HL-60/S4 (cell line): ENCODE data around the gene BCAS4.
"Not testable (repeated sequence)": the region's sequence is repeated elsewhere in the genome, so short reads cannot be mapped to it uniquely, and the experiment has no call there.

Experiments
- in situ Hi-C: fragments of 300-500 bp; cut with MboI; formaldehyde crosslinking; loops from 2 replicates; pipeline ENCODE4 v1.14.3; 2022; ENCODE audit warnings: low sequenced_read_pairs

BCAS4 gene

DNA sequence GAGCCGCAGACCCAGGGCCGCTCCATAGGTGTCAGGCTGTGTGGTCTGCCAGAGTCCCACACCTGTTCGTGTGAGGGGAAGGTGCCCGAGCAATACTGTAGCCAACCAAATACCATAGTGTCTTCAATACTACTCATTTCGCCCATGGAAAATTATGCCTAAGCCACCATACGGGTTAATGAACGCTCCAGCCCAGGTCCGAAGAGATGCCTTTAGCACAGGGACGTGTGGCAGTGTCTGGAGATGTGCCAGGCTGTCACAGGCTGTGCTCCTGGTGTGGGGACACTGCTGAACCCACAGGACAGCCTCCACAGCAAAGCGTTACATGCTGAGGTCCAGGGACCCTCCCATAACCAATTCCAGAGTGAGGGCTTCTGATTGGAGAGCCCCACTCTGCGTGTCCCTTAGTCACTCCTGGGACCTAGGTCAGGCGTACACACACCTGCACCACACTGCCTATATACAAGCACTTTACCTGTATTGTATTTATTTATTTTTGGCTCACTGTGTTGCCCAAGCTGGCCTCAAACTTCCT lies 25.2 kb upstream of the BCAS4 start:
- in situ Hi-C loops: not testable (repeated sequence)

DNA sequence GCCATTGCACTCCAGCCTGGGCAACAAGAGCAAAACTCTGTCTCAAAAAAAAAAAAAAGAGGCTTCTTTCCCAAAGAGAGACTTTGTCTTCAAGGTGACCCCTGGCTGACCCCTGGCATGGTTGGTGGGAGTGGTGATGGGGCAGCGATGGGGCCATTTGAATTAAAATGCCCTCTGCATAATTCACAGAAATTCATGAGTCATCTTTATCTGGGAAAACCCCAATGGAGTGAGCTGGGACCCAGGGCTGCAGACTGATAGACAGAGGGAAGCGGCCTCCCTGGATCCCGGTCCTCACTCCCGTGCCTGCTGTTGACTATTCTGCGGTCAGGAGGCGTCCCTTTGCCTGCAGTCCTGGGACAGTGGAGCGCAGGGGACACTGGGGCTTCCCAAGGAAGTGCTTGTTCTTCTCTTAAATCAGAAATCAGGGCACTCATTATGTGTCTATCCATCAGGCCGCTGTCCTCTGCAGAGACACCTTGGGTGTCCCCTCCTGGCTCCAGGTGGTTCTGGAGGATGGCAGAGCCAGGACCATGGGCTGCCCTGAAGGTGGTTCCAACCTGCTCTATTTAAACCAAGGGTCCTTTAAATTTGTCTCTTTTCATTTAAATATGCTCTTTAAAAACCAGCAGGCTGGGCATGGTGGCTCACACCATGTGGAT lies 23.3 kb upstream of the BCAS4 start:
- in situ Hi-C loops: not testable (repeated sequence)

DNA sequence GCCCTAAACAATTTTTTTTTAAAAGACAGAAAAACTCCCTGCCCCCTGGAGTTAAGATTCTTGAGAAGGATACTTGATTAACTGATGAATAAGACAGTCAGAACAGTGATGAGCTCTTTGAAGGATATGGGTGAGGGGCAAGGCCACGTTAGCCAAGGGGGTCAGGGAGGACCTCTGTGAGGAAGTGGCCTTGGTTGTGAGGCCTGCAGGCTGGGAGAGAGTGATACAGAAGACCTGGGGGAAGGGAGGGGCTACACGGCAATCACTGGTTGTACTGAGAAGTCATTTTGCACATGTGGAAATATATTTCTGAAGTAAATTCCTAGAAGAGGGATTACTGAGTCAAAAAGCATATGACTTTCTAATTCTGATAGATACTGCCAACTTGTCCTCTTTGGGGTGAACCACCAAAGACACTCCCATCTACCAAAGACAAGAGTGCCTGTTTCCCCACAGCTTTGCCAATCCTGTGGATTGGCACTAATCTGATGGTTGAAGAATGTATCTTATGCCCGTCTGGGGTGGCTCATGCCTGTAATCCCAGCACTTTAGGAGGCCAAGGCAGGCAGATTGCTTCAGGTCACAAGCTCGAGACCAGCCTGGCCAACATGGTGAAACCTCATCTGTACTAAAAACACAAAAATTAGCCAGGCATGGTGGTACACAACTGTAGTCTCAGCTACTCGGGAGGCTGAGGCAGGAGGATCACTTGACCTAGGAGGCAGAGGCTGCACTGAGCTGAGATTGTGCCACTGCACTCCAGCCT lies 22.3 kb upstream of the BCAS4 start:
- in situ Hi-C loops: no loop called here

DNA sequence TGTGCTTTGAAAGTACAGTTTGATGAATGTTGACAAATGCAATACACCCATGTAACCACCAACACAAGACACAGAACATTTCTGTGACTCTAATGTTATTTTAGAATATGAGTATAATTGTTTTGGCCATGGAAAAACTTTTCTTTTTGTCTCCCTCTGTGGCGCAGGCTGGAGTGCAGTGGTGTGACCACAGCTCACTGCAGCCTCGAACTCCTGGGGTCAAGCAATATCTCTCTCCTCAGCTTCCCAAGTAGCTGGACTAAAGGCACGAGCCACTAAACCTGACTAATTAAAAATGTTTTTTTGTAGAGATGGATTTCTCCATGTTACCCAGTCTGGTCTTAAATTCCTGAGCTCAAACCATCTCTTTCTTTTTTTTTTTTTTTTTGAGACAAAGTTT lies 20.3 kb upstream of the BCAS4 start:
- in situ Hi-C loops: no loop called here

DNA sequence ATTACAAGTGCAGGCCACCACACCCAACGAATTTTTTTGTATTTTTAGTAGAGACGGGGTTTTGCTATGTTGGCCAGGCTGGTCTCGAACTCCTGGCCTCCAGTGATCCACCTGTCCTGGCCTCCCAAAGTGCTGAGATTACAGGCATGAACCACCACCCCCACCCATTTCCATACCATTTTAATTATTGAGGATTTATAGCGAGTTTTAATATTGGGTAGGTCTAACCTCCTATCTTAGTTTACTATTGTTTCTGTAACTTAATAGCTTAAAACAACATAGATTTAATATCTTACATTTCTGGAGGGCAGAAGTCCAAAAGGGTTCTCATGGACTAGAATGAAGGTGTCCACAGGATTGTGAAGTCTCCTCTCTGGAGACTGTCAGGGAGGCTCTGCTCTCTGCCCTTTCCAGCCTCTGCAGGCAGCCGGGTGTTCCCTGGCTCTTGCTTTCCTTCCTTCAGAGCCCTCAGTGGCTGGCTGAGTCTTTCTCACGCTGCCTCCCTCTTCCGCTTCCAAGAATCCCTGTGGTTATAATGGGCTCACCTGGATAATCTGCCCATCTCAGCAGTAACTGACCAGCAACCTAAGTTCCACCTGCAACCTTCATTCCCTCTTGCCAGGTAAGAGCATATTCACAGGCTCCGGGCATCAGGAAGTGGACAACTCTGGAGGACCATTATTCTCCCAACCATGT lies 18.6 kb upstream of the BCAS4 start:
- in situ Hi-C loops: no loop called here

DNA sequence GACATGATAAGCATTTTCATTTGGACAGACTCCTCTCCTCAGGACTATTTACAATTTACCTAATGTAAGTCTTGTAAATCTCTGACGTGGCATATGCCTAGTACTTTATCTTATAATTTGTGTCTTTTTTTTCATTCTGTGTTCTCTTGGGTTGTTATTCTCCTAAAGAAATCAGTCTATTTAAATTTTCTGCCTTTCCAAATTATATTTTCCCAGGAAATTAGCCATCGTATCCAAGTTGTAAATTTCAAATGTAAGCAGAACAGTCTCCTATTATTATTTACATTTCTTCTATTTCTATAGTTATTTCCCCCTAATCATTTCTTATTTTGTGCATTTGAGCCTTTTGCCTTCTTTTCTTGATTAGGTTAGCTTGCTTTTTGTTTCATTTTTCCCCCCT lies 17.5 kb upstream of the BCAS4 start:
- in situ Hi-C loops: no loop called here

DNA sequence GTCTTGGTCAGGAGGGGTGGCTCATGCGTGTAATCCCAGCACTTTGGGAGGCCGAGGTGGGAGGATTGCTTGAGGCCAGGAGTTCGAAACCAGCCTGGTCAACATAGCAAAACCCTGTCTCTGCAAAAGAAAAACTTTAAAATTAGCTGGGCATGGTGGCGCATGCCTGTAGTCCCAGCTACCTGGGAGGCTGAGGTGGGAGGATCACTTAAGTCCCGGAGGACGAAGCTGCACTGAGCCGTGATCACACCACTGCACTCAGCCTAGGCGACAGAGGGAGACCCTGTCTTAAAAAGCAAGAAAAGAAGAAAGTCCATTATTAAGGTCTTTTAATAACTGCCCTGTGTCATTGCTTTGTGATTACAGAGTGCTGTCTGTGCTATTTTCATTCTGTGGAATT lies 15.9 kb upstream of the BCAS4 start:
- in situ Hi-C loops: not testable (repeated sequence)

DNA sequence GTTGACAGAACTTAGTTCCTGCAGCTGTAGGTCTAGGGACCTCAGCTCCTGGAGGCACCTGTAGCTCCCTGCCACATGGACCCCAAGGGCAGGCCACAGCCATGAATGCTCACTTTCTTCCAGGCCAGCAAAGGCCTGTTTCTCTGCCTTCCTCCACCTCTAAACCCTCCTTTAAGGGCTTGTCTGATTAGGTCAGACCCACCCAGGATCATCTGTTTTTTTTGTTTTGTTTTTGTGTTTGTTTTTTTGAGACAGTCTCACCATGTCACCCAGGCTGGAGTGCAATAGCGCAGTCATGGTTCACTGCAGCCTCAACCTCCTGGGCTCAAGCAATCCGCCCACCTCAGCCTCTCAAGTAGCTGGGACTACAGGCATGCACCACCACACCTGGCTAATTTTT lies 11.5 kb upstream of the BCAS4 start:
- in situ Hi-C loops: no loop called here

DNA sequence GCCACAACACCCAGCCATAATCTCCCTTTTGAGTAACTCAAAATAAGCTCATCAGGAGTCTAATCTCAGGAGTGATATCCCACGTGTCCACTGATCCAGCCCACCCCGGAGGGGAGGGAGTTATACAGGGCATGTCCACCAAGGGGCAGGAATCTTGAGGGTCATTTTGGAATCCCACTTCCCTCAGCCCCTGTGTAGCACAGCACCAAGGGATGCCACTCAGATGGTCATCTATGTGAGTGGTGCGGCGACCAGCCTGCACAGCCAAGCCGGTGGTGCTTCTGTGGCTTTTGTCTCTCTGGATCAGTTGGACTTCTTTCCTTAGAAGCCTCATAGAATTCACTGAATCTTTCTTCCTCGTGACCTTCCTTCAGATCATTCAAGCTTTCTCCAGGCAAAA lies 11.0 kb upstream of the BCAS4 start:
- in situ Hi-C loops: no loop called here

DNA sequence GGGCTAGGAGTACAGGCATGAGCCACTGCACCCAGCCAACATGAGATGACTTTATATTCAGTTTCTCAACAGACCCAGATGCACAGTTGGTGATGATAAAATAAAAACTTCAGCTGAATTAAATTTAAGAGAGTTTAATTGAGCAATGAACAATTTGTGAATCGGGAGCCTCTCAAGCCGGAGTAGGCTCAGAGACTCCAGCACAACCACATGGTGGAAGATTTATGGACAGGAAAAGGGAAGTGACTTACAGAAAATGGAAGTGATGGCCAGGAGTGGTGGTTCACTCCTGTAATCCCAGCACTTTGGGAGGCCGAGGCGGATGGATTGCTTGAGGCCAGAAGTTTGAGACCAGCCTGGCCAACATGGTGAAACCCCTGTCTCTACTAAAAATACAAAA lies 10.4 kb upstream of the BCAS4 start:
- in situ Hi-C loops: no loop called here

DNA sequence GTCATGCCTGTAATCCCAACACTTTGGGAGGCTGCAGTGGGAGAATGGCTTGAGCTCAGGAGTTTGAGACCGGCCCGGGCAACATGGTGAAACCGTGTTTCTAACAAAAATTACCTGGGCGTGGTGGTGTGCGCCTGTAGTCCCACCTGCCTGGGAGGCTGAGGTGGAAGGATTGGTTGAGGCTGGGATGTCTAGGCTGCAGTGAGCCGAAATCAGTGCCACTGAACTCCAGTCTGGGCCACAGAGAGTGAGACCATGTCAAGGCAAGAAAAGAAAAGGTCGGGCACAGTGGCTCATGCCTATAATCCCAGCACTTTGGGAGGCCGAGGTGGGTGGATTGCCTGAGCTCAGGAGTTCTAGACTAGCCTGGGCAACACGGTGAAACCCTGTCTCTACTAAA lies 8.2 kb upstream of the BCAS4 start:
- in situ Hi-C loops: no loop called here

DNA sequence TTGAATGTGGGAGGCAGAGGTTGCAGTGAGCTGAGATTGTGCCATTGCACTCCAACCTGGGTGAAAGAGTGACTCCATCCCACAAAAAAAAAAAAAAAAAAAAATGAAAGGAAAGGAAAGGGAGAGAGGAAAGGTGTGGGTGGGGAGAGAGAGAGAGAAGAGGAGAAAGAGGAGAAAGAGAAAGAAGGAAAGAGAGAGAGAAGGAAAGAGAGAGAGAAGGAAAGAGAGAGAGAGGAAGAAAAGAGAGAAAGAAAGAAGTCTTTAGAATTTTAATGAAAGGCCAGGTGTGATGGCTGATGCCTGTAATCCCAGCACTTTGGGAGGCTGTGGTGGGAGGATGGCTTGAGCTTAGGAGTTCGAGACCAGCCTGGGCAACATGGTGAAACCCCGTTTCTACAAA lies 7.7 kb upstream of the BCAS4 start:
- in situ Hi-C loops: no loop called here

DNA sequence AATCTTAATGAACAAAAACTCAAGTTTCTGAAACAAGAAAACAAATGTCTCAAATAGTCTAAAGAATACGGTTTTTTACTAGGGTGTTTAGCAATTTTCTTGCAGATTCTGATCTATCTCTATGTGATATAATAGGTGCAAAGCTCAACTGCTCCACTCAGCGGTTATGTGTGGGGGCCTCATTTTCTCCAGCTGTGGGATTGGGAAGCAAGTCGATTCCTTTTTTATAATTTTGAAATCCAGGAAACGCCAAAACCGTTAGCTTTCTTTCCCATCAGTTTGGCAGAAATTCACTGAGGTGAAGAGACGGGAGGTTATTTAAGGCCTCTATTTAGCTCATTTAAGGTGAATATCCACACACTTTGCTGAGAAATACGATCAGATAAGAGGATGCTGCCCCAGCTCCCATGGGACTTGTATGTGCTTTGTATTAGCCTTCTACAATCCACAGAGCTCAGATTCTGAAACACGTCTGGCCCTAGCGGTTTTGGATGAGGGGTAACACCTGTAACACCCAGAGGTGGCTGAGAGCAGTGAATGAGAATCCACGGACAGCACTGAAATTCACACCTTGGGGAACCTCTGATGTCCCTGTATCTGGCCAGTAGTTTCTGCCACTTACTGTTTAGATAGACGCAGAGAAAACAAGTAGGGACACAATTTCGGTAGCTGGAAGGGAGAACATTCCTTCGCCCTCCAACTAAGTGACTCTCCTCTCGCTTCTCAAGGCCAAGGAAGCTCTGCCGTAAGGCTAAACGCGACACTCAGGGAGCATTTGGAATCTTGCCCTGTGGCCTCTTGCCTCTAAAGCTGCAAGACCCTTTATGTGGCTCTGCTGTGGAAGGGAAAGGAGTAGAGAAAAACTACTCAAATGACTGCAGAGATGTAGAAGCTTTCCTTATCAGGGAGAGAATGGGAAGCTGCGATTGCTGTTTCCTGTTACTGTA lies 6.5 kb upstream of the BCAS4 start:
- in situ Hi-C loops: no loop called here

DNA sequence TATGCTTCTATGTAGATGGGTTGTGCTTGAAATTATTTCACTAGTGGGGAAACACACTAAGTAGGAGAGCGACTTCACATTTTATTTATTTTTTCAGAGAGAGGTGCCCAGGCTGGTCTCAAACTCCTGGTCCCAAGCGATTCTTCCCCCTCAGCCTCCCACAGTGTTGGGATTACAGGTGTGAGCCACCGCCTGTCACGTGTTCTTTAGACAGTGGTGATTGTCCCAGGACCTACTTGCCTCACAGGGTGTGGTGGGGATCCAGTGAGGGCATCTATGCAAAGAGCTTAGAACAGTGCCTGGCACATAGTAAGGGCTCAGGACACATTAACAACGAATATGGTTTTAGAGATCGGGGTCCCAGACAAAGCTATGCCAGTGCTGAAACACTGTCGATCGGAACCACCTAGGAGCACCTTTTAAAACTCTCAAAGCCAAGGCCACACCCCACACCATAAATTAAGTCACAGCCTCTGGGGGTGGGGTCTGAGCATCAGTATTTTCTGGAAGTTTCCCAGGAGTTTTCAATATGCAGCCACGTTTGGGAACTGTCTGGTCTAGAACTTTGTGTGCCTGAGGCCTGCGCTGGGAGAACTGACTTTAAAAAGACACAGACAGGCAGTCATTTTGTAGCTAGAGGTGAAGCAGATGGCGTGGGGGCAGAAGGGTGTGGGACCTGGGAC lies 4.8 kb upstream of the BCAS4 start:
- in situ Hi-C loops: no loop called here

DNA sequence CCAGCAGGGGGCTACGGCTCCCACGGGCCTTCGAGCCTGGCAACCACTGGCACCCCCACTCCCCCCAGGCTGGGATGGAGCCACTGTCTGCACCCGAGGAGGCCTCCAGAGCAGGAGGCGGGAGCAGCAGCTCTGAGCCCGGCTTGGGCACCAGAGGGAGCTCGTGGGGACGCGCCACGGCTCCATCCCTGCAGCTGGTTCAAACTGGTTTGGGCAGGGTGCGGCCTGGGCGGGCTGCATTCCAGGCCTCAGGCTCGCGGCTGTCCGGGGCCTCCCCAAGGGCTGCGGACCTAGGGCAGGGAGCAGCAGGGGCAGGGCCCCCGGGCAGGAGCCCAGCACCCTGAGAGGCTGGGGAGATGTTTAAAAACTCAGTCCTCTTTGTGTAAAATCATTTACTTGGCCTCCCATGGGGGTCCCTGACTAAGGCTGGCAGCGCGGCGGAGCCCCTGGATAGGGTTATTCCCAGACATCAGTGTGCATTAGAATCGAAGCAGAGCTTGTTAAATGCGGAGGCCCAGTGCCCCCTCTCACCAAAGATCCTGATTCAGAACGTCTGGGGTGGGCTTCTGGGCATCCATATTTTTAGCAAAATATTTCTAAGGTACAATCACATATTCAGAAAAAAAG lies 4.1 kb upstream of the BCAS4 start:
- in situ Hi-C loops: no loop called here

DNA sequence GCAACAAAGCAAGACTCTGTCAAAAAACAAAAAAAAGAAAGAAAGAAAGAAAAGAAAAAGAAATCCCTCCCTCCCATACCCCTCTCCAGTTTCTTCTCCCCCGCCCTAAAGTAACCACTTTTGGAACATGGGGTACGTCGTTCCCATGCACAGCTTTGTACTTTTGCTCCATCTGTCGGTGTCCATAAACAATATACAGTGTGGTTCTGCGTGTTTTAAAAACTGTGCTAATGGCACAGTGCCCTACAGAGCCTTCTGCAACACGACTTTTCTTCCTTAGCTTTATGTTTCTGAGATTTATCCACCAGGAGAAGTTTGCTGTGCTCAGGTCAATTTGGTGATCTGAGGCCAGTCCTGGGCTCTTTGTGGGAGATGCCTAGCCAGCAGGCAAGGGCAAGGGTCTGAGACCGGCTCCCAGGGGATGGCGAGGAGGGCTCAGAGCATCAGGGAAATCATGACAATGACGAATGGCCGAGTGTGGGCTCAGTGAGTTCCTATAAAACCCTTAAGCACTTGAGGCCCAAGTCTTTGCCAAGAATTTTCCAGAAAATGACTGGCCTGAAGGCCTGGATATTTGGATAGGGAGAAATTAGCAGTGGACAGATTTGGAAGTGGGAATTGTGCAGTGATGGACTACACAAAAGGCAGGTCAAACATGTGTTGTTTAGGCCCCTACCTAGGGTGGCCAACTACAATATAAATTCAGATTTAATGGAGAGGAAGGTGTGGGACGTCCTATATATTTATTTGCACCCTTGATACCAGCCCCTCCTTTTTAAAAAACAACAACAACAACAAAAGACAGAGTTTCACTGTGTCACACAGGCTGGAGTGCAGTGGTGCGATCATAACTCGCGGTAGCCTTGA lies 1.9 kb upstream of the BCAS4 start:
- in situ Hi-C loops: no loop called here

DNA sequence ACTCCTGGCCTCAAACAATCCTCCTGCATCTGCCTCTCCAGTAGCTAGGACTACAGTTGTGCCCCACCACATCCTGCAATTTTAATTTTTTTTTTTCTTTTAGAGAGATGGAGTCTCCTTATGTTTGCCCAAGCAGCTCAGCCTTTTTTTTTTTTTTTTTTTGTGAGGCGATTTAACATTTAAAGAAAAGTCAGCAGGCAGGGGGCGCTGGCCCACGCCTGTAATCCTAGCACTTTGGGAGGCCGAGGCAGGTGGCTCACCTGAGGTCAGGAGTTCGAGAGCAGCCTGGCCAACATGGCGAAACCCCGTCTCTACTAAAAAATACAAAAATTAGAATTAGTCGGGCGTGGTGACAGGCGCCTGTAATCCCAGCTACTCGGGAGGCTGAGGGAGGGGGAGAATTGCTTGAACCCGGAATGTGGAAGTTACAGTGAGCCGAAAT lies 1.3 kb upstream of the BCAS4 start:
- in situ Hi-C loops: not testable (repeated sequence)

DNA sequence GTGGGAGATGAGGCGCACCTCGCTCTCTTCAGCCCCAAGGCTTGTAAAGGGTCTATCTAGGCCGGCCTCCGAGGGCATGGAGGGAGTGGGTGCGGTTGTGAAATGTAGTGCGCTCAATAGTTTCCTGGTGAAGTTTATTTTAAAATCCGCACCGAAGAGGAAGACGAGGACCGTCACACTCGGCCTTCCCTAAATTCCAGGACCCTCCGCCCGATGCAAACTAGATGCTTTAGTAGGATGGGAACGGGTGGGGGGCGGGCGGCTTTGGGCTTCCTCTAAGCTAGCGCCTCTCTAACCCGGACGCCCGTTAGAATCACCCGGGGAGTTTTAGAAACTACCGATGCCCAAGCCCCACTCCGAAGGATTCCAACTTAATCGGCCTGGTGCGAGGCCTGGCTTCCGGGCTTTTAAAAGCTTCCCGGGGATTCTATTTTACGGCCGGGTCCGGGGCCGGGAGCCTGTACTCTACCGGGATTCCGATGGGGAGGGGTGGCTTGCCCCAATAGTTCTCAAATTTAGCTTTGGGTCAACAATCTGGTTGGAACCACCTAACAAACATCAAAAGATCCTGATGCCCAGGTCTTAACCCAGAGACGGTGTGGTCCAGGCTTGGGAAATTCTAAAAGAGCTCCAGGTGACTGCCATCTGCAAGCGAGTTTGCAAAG lies 548 bp upstream of the BCAS4 start:
- in situ Hi-C loops: no loop called here
